Measurements from ENCODE around the gene MAP3K5.
"Not testable (repeated sequence)": the region's sequence is repeated elsewhere in the genome, so short reads cannot be mapped to it uniquely, and the experiment has no call there.

DNA sequence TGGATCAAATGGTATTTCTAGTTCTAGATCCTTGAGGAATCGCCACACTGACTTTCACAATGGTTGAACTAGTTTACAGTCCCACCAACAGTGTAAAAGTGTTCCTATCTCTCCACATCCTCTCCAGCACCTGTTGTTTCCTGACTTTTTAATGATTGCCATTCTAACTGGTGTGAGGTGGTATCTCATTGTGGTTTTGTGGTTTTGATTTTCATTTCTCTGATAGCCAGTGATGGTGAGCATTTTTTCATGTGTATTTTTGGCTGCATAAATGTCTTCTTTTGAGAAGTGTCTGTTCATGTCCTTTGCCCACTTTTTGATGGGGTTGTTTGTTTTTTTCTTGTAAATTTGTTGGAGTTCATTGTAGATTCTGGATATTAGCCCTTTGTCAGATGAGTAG lies 23.3 kb upstream of the MAP3K5 start:
- TF ChIP-seq, protein P1, sequence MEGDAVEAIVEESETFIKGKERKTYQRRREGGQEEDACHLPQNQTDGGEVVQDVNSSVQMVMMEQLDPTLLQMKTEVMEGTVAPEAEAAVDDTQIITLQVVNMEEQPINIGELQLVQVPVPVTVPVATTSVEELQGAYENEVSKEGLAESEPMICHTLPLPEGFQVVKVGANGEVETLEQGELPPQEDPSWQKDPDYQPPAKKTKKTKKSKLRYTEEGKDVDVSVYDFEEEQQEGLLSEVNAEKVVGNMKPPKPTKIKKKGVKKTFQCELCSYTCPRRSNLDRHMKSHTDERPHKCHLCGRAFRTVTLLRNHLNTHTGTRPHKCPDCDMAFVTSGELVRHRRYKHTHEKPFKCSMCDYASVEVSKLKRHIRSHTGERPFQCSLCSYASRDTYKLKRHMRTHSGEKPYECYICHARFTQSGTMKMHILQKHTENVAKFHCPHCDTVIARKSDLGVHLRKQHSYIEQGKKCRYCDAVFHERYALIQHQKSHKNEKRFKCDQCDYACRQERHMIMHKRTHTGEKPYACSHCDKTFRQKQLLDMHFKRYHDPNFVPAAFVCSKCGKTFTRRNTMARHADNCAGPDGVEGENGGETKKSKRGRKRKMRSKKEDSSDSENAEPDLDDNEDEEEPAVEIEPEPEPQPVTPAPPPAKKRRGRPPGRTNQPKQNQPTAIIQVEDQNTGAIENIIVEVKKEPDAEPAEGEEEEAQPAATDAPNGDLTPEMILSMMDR (IDR thresholded peaks at IDR 0.05) = not testable (repeated sequence)
- TF ChIP-seq POLR2A, POLR2AphosphoS5 (IDR thresholded peaks at IDR 0.05): not testable (repeated sequence)
